Liver (tissue), 3 donors: ENCODE measurements around the gene ISG15.

Experiments used
- CTCF ChIP-seq: fragments of 150-350 bp; IDR thresholded peaks from 2 replicates; pipeline ENCODE4 v1.5.1; 2017; ENCODE audit warnings: improper control_type of control experiment, low read depth, low read length; ENCODE audit not compliant: missing input control
- EGR1 ChIP-seq, 2 donors: IDR thresholded peaks; 2 replicates each; pipeline ENCODE4 v1.6.1; 2016 to 2018; ENCODE audit warnings: antibody characterized with exemption in 2 of 2, low read depth in 2 of 2
- JUND ChIP-seq, 2 donors: IDR thresholded peaks; 2 replicates each; pipeline ENCODE4 v1.6.1; 2016; ENCODE audit warnings: antibody characterized with exemption in 2 of 2
- MAX ChIP-seq: IDR thresholded peaks from 2 replicates; pipeline ENCODE4 v1.6.1; 2016; ENCODE audit warnings: antibody characterized with exemption
- RAD21 ChIP-seq, 2 donors: IDR thresholded peaks; 2 replicates each; pipeline ENCODE4 v1.6.1; 2016; ENCODE audit warnings: antibody characterized with exemption in 2 of 2, mild to moderate bottlenecking in 2 of 2
- SP1 ChIP-seq: IDR thresholded peaks from 2 replicates; pipeline ENCODE4 v1.6.1; 2018; ENCODE audit warnings: antibody characterized with exemption, mild to moderate bottlenecking
- YY1 ChIP-seq: IDR thresholded peaks from 2 replicates; pipeline ENCODE4 v1.6.1; 2016; ENCODE audit warnings: antibody characterized with exemption, mild to moderate bottlenecking
- donor health status: healthy.
- donor health status: healthy.

- TF ChIP-seq MAX (no peak), CTCF (no peak), SP1 (no peak), YY1 (no peak), RAD21 (IDR thresholded peaks at IDR 0.05) (no peak), JUND (IDR thresholded peaks at IDR 0.05) (no peak), EGR1 (IDR thresholded peaks at IDR 0.05; ENCODE audit: low read depth in 2 of 2) (no peak)
Measured at GRCh38 chr1:985126-985525, 28.2 kb upstream of the ISG15 start.
